Spleen (tissue), 11 donors: ENCODE measurements around the gene TGFBR3L. TPM values are rescaled to one million over a fixed set of nuclear protein-coding genes. Genes with fewer than 3 reads are reported as not detected.

ENCODE experiments used
- DNase-seq: peaks from one replicate; pipeline ENCODE4 v3.0.0-alpha.2; 2020
- H3K27ac ChIP-seq, 8 donors: fragments of 200-600 bp; sonication (generic) in 7 of 8; 1 replicate in 4 of 8; 2 replicates in 4 of 8; pipeline versions ENCODE4 v1.5.0 to v1.8.0; 2016 to 2021; ENCODE audit warnings: inconsistent platforms in 4 of 8, mild to moderate bottlenecking in 4 of 8, moderate library complexity in 1 of 8
- H3K27me3 ChIP-seq, 7 donors: fragments of 200-600 bp; sonication (generic) in 6 of 7; replicated peaks in 1 of 7; 1 replicate in 4 of 7; 2 replicates in 3 of 7; pipeline versions ENCODE4 v1.5.0 to v1.8.0; 2016 to 2021; ENCODE audit warnings: inconsistent platforms in 3 of 7, mild to moderate bottlenecking in 1 of 7
- H3K36me3 ChIP-seq, 6 donors: fragments of 200-600 bp; sonication (generic) in 5 of 6; 1 replicate in 4 of 6; 2 replicates in 2 of 6; pipeline versions ENCODE4 v1.5.0 to v1.8.0; 2016 to 2021; ENCODE audit warnings: inconsistent platforms in 2 of 6
- H3K4me1 ChIP-seq, 6 donors: fragments of 200-600 bp; sonication (generic) in 5 of 6; 1 replicate in 3 of 6; 2 replicates in 3 of 6; pipeline versions ENCODE4 v1.5.0 to v1.8.0; 2016 to 2021; ENCODE audit warnings: inconsistent platforms in 3 of 6
- H3K4me3 ChIP-seq, 8 donors: fragments of 200-600 bp; sonication (generic) in 7 of 8; 1 replicate in 4 of 8; 2 replicates in 4 of 8; pipeline versions ENCODE4 v1.5.0 to v1.8.0; 2016 to 2021; ENCODE audit warnings: inconsistent platforms in 4 of 8, mild to moderate bottlenecking in 4 of 8, moderate library complexity in 2 of 8
- H3K9me3 ChIP-seq, 8 donors: fragments of 200-600 bp; sonication (generic) in 7 of 8; 1 replicate in 4 of 8; 2 replicates in 4 of 8; pipeline versions ENCODE4 v1.5.0 to v1.8.0; 2016 to 2021; ENCODE audit warnings: inconsistent platforms in 4 of 8
- POLR2A ChIP-seq, 3 donors: fragments of 450-650 bp; IDR thresholded peaks; one replicate each; pipeline ENCODE4 v1.5.1; 2017; ENCODE audit warnings: antibody characterized with exemption in 3 of 3, mild to moderate bottlenecking in 1 of 3
- POLR2AphosphoS5 ChIP-seq, 3 donors: sonication (generic); formaldehyde crosslinking; IDR thresholded peaks; one replicate each; pipeline ENCODE4 v1.5.1; 2017; ENCODE audit warnings: antibody characterized with exemption in 3 of 3
- WGBS, 5 donors: extraction: QIAGEN DNeasy Blood & Tissue Kit in 3 of 5; methylation state at CpG; one replicate each; pipeline versions ENCODE4 v1.1.5 to v1.1.7; 2013 to 2018; 5-methylcytosine and 5-hydroxymethylcytosine counted together
- intact Hi-C: fragments of 100-400 bp; cut with DNase I; formaldehyde crosslinking; loops from one replicate; pipeline ENCODE4 v1.15.0; 2023; ENCODE audit warnings: low total_unique reads
- polyA plus RNA-seq, 3 donors: library from polyadenylated mRNA; stranded (reverse); fragments of 200-250 nt; gene quantifications; one replicate each; pipeline ENCODE4 v1.2.1, GENCODE V29; 2013
- total RNA-seq, 7 donors: library from RNA; depleted of rRNA in 3 of 7; stranded (reverse); fragments of >200 nt in 3 of 7; fragmentation: NEBNext Ultra II Directional in 4 of 7; extraction: Animal tissue kit (Norgen Biotek cat#: 25700) in 4 of 7; gene quantifications; one replicate each; pipeline versions ENCODE4 v1.1.0 to v1.2.1, GENCODE V29; 2016 to 2021
- TF ChIP-seq, protein P1 (sequence below), 11 experiments: fragments of 200-600 bp in 7 of 11; fragments of 450-650 bp in 4 of 11; sonication (generic) in 4 of 11; IDR thresholded peaks in 8 of 11; conservative IDR thresholded peaks in 3 of 11; 1 replicate in 7 of 11; 2 replicates in 4 of 11; pipeline versions ENCODE4 v1.4.0 to v1.8.0; 2016 to 2021; ENCODE audit warnings: antibody characterized with exemption in 11 of 11, inconsistent platforms in 4 of 11, mild to moderate bottlenecking in 1 of 11
- donor health status: healthy with polysubstance abuse.
- donor health status: DM: no; HTN: no; CAD: no; lungs with moderate emphysema.
- donor health status: DM: no; HTN: no; CAD: no.
- donor health status: Bipolar disorder and iron deficiency.
- donor health status: healthy.
- donor health status: DM: no; HTN: no; CAD: no.
- donor health status: DM: yes; HTN: yes; CAD: no.

Gene TGFBR3L
- total and polyA plus RNA-seq, 10 donors, result 0.11 TPM; not detected in 9

DNA sequence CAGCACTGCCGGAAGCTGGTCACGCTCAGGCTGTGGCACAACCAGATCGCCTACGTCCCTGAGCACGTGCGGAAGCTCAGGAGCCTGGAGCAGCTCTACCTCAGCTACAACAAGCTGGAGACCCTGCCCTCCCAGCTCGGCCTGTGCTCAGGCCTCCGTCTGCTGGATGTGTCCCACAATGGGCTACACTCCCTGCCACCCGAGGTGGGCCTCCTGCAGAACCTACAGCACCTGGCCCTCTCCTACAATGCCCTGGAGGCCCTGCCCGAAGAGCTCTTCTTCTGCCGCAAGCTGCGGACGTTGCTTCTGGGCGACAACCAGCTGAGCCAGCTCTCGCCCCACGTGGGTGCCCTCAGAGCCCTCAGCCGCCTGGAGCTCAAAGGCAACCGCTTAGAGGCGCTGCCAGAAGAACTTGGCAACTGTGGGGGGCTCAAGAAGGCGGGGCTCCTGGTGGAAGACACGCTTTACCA lies 14.2 kb upstream of the TGFBR3L start:
- H3K27me3 ChIP-seq, result peaks cover 0 to 17% (median 1%) of the 10 kb centered on the region in 7 donors
- intact Hi-C loops, result no loop called here
- WGBS, 5 donors, result 76 to 85% (median 80%) methylated on average over 12 to 21 of the region's 21 CpGs
- H3K4me1 ChIP-seq, result peaks cover 13 to 25% (median 21%) of the 10 kb centered on the region in 6 donors
- no peaks in the 10 kb centered on the region for H3K9me3 ChIP-seq
- H3K36me3 ChIP-seq, result peaks cover 0 to 8% (median 0%) of the 10 kb centered on the region in 6 donors
- H3K4me3 ChIP-seq, result no peak overlapping the region
- no peak for DNase-seq
- H3K27ac ChIP-seq, result no peak overlapping the region
- TF ChIP-seq, protein P1, sequence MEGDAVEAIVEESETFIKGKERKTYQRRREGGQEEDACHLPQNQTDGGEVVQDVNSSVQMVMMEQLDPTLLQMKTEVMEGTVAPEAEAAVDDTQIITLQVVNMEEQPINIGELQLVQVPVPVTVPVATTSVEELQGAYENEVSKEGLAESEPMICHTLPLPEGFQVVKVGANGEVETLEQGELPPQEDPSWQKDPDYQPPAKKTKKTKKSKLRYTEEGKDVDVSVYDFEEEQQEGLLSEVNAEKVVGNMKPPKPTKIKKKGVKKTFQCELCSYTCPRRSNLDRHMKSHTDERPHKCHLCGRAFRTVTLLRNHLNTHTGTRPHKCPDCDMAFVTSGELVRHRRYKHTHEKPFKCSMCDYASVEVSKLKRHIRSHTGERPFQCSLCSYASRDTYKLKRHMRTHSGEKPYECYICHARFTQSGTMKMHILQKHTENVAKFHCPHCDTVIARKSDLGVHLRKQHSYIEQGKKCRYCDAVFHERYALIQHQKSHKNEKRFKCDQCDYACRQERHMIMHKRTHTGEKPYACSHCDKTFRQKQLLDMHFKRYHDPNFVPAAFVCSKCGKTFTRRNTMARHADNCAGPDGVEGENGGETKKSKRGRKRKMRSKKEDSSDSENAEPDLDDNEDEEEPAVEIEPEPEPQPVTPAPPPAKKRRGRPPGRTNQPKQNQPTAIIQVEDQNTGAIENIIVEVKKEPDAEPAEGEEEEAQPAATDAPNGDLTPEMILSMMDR (IDR thresholded peaks at IDR 0.05 in 8 of 11, conservative IDR thresholded peaks at IDR 0.05 in 3 of 11), result no peak

DNA sequence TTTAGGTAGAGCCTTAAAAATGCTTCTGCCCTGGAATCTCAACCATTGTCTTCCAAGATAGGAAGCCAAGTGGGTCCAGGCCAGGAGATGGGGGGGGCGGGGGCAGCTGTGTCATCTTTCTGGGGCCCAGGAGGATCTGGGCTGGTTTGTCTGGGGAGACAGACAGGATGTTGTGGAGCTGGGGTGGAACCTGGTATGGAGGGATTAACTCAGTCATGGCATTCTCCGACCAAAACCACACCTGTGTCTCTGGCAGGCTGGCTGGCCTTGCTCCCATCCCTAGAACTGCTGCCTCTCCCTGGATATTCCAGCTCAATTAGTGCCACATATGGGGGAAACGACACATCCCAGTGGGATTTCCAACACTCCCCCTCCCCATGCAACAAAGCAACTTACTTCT lies 13.7 kb upstream of the TGFBR3L start:
- Histone ChIP-seq H3K27ac (no peak overlapping the region), H3K4me1 (peaks cover 14 to 30% (median 25%) of the 10 kb centered on the region in 6 donors), H3K4me3 (no peak overlapping the region), H3K9me3 (no peaks in the 10 kb centered on the region), H3K27me3 (peaks cover 0 to 13% (median 0%) of the 10 kb centered on the region in 7 donors), H3K36me3 (peaks cover 0 to 13% (median 1%) of the 10 kb centered on the region in 6 donors)
- TF ChIP-seq, protein P1 (IDR thresholded peaks at IDR 0.05 in 8 of 11, conservative IDR thresholded peaks at IDR 0.05 in 3 of 11), result no peak
- no peak for TF ChIP-seq POLR2A (IDR thresholded peaks at IDR 0.05)
- TF ChIP-seq POLR2AphosphoS5 (IDR thresholded peaks at IDR 0.05), result no peak
- no peak for DNase-seq
- WGBS, 5 donors, result 71 to 91% (median 80%) methylated on average over 3 of the region's 3 CpGs
- intact Hi-C loops, result no loop called here

DNA sequence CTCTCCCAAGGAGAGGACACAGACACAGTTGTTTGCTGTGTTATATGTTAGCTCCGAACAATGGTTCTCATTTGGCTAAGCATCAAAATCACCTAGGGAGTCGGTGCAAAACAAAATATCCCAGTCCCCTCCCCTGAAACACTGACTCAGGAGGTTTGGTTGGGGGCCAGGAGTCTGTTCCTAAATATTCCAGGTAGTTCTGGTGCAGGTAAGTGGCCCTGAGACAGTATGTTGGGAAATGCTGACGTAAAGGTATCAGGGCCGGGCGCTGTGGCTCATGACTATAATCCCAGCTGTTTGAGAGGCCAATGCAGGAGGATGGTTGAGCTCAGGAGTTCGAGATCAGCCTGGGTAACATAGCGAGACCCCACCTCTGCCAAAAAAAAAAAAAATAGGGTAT lies 13.3 kb upstream of the TGFBR3L start:
- no peaks in the 10 kb centered on the region for H3K9me3 ChIP-seq
- intact Hi-C loops, result no loop called here
- 91 to 94% (median 93%) methylated on average over 7 of the region's 7 CpGs for WGBS, 5 donors
- DNase-seq, result no peak
- peaks cover 0 to 13% (median 0%) of the 10 kb centered on the region in 7 donors for H3K27me3 ChIP-seq
- peaks cover 14 to 34% (median 29%) of the 10 kb centered on the region in 6 donors for H3K4me1 ChIP-seq
- TF ChIP-seq POLR2AphosphoS5 (IDR thresholded peaks at IDR 0.05) (no peak), POLR2A (IDR thresholded peaks at IDR 0.05) (no peak)
- TF ChIP-seq, protein P1 (IDR thresholded peaks at IDR 0.05 in 8 of 11, conservative IDR thresholded peaks at IDR 0.05 in 3 of 11), result no peak
- H3K36me3 ChIP-seq, result peaks cover 0 to 17% (median 5%) of the 10 kb centered on the region in 6 donors
- no peak overlapping the region for H3K27ac ChIP-seq
- H3K4me3 ChIP-seq, result no peak overlapping the region

DNA sequence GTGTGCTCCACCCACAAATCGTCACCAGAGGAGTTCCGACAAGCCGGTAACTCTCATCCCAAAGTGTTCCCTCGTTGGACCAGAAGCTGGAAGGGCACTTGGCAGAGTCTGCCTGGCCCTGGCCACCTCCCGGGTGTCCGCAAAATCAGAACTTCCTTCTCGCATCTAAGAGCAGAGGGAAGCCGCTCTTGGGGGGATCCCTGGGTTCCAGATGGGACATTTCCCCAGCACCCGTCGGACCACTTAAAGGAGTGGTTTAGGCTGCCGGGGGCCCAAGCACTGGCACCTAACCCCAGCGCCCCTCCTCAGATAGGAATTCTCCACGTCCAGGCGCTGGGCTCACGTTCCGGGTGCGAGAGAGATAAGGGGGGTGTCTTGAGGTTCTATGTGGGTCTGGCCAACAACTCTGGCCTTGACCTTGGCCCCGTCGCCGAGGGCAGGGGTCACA lies 11.8 kb upstream of the TGFBR3L start:
- peak overlapping the region; percentile 52 to 89 (median 74) for H3K4me3 ChIP-seq
- intact Hi-C loops, result no loop called here
- H3K9me3 ChIP-seq, result no peaks in the 10 kb centered on the region
- peaks cover 14 to 49% (median 41%) of the 10 kb centered on the region in 6 donors for H3K4me1 ChIP-seq
- DNase-seq, result no peak
- TF ChIP-seq, protein P1 (IDR thresholded peaks at IDR 0.05 in 8 of 11, conservative IDR thresholded peaks at IDR 0.05 in 3 of 11), result no peak
- TF ChIP-seq POLR2AphosphoS5 (IDR thresholded peaks at IDR 0.05) (no peak), POLR2A (IDR thresholded peaks at IDR 0.05) (no peak)
- H3K36me3 ChIP-seq, result peaks cover 0 to 31% (median 7%) of the 10 kb centered on the region in 6 donors
- 17 to 49% (median 23%) methylated on average over 8 to 20 of the region's 20 CpGs for WGBS, 5 donors
- H3K27ac ChIP-seq, result peak overlapping the region; percentile 83 to 95 (median 92)
- H3K27me3 ChIP-seq, result peaks cover 0 to 13% (median 0%) of the 10 kb centered on the region in 7 donors
